NCI-H1417 treated with DMSO at 0.1 percent for 48 hours (cell line): ENCODE data around the gene VEZT.
"Not testable (repeated sequence)": the region's sequence is repeated elsewhere in the genome, so short reads cannot be mapped to it uniquely, and the experiment has no call there.

ENCODE experiments used
- DNase-seq: peaks from one replicate; lab custom pipeline; 2025; lab: John Stamatoyannopoulos, UW

The VEZT gene

GRCh38 chr12:95217377-95218149, at the start of gene VEZT, which contains the start of gene FGD6:
VEZT (plus strand) TSS chr12:95217807; CDS start chr12:95217851, 44 bp downstream.
FGD6 (minus strand) TSS chr12:95217467; CDS start chr12:95217240, 227 bp downstream.
- DNase-seq, result peak; percentile 98

- no peak for DNase-seq
Measured at GRCh38 chr12:95168746-95169145, 48.9 kb upstream of the VEZT start.

GRCh38 chr12:95169368-95169767, 48.2 kb upstream of the VEZT start:
- DNase-seq, result no peak

GRCh38 chr12:95173392-95174251, 44.0 kb upstream of the VEZT start:
- no peak for DNase-seq

GRCh38 chr12:95177201-95177768, 40.3 kb upstream of the VEZT start:
- DNase-seq, result no peak

GRCh38 chr12:95178136-95178535, 39.5 kb upstream of the VEZT start:
- no peak for DNase-seq

GRCh38 chr12:95179011-95179410, 38.6 kb upstream of the VEZT start:
- no peak for DNase-seq

GRCh38 chr12:95181103-95181502, 36.5 kb upstream of the VEZT start:
- DNase-seq, result no peak

- DNase-seq, result no peak
Measured at GRCh38 chr12:95182868-95183415, 34.7 kb upstream of the VEZT start.

GRCh38 chr12:95184121-95184520, 33.5 kb upstream of the VEZT start:
- no peak for DNase-seq

GRCh38 chr12:95185072-95185471, 32.5 kb upstream of the VEZT start:
- DNase-seq, result no peak

- no peak for DNase-seq
Measured at GRCh38 chr12:95185854-95186253, 31.8 kb upstream of the VEZT start.

- DNase-seq, result no peak
Measured at GRCh38 chr12:95187865-95188415, 29.7 kb upstream of the VEZT start.

GRCh38 chr12:95191060-95191696, 26.4 kb upstream of the VEZT start:
- no peak for DNase-seq

GRCh38 chr12:95192271-95192670, 25.3 kb upstream of the VEZT start:
- DNase-seq, result no peak

- DNase-seq, result no peak
Measured at GRCh38 chr12:95193139-95193538, 24.5 kb upstream of the VEZT start.

- no peak for DNase-seq
Measured at GRCh38 chr12:95195122-95195521, 22.5 kb upstream of the VEZT start.

- not testable (repeated sequence) for DNase-seq
Measured at GRCh38 chr12:95196875-95197569, 20.6 kb upstream of the VEZT start.

GRCh38 chr12:95197636-95198035, 20.0 kb upstream of the VEZT start:
- no peak for DNase-seq

GRCh38 chr12:95198914-95199313, 18.7 kb upstream of the VEZT start:
- DNase-seq, result no peak
